Measurements from ENCODE around the gene TMC1.
"Not testable (repeated sequence)": the region's sequence is repeated elsewhere in the genome, so short reads cannot be mapped to it uniquely, and the experiment has no call there.

Gene TMC1

DNA sequence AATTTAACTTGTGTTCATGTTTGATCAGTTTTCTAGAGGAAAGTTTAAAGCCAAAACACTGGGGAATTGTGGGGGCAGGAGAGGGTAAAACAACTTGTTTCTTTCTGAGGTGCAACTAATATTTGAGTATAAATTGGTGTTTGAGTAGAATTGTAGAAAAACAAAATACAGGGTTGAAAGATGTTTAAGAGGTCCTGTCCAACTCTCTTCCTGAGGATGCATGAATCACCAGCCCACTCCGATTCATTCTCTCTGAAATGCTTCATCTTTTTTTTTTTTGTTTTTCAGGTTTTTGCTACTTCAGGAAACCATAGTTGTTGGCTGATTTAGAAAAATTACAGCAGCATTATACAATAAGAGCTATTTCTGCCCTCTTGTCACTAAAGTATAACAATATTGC lies 42.4 kb upstream of the TMC1 start:
- no peak for ATAC-seq
- TF ChIP-seq, protein P1, sequence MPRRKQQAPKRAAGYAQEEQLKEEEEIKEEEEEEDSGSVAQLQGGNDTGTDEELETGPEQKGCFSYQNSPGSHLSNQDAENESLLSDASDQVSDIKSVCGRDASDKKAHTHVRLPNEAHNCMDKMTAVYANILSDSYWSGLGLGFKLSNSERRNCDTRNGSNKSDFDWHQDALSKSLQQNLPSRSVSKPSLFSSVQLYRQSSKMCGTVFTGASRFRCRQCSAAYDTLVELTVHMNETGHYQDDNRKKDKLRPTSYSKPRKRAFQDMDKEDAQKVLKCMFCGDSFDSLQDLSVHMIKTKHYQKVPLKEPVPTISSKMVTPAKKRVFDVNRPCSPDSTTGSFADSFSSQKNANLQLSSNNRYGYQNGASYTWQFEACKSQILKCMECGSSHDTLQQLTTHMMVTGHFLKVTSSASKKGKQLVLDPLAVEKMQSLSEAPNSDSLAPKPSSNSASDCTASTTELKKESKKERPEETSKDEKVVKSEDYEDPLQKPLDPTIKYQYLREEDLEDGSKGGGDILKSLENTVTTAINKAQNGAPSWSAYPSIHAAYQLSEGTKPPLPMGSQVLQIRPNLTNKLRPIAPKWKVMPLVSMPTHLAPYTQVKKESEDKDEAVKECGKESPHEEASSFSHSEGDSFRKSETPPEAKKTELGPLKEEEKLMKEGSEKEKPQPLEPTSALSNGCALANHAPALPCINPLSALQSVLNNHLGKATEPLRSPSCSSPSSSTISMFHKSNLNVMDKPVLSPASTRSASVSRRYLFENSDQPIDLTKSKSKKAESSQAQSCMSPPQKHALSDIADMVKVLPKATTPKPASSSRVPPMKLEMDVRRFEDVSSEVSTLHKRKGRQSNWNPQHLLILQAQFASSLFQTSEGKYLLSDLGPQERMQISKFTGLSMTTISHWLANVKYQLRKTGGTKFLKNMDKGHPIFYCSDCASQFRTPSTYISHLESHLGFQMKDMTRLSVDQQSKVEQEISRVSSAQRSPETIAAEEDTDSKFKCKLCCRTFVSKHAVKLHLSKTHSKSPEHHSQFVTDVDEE (CRISPR knock-in tag; IDR thresholded peaks at IDR 0.05), result no peak
- TF ChIP-seq ARNTL (CRISPR knock-in tag; IDR thresholded peaks at IDR 0.05; ENCODE audit: borderline replicate concordance, low read depth) (no peak), ZNF565 (CRISPR knock-in tag; conservative IDR thresholded peaks at IDR 0.05; ENCODE audit: low read depth) (no peak)

DNA sequence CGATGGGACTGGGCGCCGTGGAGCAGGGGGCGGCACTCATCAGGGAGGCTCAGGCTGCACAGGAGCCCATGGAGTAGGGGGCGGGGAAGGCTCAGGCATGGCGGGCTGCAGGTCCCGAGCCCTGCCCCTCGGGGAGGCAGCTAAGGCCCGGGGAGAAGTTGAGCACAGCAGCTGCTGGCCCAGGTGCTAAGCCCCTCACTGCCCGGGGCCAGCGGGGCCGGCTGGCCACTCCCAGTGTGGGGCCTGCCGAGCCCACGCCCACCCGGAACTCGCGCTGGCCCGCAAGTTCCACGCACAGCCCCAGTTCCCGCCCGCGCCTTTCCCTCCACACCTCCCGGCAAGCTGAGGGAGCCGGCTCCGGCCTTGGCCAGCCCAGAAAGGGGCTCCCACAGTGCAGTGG lies 41.1 kb upstream of the TMC1 start:
- not testable (repeated sequence) for ATAC-seq

DNA sequence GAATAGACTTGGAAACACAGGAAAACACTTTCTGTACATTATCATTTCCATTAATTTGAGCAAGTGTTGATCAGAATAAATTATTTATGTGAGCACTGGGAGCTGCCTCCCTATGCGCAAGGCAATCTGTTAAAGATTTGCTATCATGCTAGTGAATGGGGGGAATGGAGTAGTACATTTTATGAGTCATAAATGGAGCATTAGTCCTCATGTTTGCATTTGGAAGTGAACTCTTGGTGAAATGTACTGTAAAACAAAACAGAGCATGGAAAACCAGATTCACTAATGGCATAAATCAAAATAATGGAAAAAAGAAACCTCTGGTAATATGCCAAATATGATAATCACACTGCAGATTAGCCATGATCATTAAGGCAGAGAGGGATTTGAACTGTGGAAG lies 40.5 kb upstream of the TMC1 start:
- TF ChIP-seq, protein P2, sequence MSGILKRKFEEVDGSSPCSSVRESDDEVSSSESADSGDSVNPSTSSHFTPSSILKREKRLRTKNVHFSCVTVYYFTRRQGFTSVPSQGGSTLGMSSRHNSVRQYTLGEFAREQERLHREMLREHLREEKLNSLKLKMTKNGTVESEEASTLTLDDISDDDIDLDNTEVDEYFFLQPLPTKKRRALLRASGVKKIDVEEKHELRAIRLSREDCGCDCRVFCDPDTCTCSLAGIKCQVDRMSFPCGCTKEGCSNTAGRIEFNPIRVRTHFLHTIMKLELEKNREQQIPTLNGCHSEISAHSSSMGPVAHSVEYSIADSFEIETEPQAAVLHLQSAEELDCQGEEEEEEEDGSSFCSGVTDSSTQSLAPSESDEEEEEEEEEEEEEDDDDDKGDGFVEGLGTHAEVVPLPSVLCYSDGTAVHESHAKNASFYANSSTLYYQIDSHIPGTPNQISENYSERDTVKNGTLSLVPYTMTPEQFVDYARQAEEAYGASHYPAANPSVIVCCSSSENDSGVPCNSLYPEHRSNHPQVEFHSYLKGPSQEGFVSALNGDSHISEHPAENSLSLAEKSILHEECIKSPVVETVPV (CRISPR knock-in tag; IDR thresholded peaks at IDR 0.05), result no peak
- TF ChIP-seq ZNF70 (CRISPR knock-in tag; IDR thresholded peaks at IDR 0.05), result no peak
- TF ChIP-seq BACH2 (CRISPR knock-in tag; IDR thresholded peaks at IDR 0.05; ENCODE audit: borderline replicate concordance), result no peak
- no peak for TF ChIP-seq ZNF8 (CRISPR knock-in tag; IDR thresholded peaks at IDR 0.05)
- TF ChIP-seq ARNTL (CRISPR knock-in tag; IDR thresholded peaks at IDR 0.05; ENCODE audit: borderline replicate concordance, low read depth), result no peak
- TF ChIP-seq, protein P1 (CRISPR knock-in tag; IDR thresholded peaks at IDR 0.05), result no peak
- no peak for TF ChIP-seq ZFP3 (CRISPR knock-in tag; IDR thresholded peaks at IDR 0.05)
- TF ChIP-seq ZNF565 (CRISPR knock-in tag; conservative IDR thresholded peaks at IDR 0.05; ENCODE audit: low read depth), result no peak
- no peak for TF ChIP-seq CSDC2 (CRISPR knock-in tag; IDR thresholded peaks at IDR 0.05)
- TF ChIP-seq, protein P3, sequence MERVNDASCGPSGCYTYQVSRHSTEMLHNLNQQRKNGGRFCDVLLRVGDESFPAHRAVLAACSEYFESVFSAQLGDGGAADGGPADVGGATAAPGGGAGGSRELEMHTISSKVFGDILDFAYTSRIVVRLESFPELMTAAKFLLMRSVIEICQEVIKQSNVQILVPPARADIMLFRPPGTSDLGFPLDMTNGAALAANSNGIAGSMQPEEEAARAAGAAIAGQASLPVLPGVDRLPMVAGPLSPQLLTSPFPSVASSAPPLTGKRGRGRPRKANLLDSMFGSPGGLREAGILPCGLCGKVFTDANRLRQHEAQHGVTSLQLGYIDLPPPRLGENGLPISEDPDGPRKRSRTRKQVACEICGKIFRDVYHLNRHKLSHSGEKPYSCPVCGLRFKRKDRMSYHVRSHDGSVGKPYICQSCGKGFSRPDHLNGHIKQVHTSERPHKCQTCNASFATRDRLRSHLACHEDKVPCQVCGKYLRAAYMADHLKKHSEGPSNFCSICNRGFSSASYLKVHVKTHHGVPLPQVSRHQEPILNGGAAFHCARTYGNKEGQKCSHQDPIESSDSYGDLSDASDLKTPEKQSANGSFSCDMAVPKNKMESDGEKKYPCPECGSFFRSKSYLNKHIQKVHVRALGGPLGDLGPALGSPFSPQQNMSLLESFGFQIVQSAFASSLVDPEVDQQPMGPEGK (CRISPR knock-in tag; IDR thresholded peaks at IDR 0.05; ENCODE audit: borderline replicate concordance), result no peak
- no peak for TF ChIP-seq PPARA (CRISPR knock-in tag; IDR thresholded peaks at IDR 0.05; ENCODE audit: borderline replicate concordance)
- TF ChIP-seq SNAI2 (CRISPR knock-in tag; IDR thresholded peaks at IDR 0.05), result no peak
- no peak for TF ChIP-seq GLIS3 (CRISPR knock-in tag; IDR thresholded peaks at IDR 0.05)
- TF ChIP-seq ZC3H10 (CRISPR knock-in tag; IDR thresholded peaks at IDR 0.05), result no peak
- TF ChIP-seq, protein P4, sequence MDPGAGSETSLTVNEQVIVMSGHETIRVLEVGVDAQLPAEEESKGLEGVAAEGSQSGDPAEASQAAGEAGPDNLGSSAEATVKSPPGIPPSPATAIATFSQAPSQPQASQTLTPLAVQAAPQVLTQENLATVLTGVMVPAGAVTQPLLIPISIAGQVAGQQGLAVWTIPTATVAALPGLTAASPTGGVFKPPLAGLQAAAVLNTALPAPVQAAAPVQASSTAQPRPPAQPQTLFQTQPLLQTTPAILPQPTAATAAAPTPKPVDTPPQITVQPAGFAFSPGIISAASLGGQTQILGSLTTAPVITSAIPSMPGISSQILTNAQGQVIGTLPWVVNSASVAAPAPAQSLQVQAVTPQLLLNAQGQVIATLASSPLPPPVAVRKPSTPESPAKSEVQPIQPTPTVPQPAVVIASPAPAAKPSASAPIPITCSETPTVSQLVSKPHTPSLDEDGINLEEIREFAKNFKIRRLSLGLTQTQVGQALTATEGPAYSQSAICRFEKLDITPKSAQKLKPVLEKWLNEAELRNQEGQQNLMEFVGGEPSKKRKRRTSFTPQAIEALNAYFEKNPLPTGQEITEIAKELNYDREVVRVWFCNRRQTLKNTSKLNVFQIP (CRISPR knock-in tag; IDR thresholded peaks at IDR 0.05; ENCODE audit: borderline replicate concordance, low read depth), result no peak
- no peak for TF ChIP-seq TOX (CRISPR knock-in tag; IDR thresholded peaks at IDR 0.05; ENCODE audit: borderline replicate concordance)
- TF ChIP-seq, protein P5, sequence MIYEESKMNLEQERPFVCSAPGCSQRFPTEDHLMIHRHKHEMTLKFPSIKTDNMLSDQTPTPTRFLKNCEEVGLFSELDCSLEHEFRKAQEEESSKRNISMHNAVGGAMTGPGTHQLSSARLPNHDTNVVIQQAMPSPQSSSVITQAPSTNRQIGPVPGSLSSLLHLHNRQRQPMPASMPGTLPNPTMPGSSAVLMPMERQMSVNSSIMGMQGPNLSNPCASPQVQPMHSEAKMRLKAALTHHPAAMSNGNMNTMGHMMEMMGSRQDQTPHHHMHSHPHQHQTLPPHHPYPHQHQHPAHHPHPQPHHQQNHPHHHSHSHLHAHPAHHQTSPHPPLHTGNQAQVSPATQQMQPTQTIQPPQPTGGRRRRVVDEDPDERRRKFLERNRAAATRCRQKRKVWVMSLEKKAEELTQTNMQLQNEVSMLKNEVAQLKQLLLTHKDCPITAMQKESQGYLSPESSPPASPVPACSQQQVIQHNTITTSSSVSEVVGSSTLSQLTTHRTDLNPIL (CRISPR knock-in tag; IDR thresholded peaks at IDR 0.05; ENCODE audit: low read depth), result no peak
- TF ChIP-seq ISL1 (CRISPR knock-in tag; IDR thresholded peaks at IDR 0.05), result no peak
- TF ChIP-seq ZFP30 (CRISPR knock-in tag; IDR thresholded peaks at IDR 0.05), result no peak
- TF ChIP-seq ESRRG (CRISPR knock-in tag; IDR thresholded peaks at IDR 0.05), result no peak
- peak; percentile 66 for ATAC-seq

Data from SK-N-SH treated with all-trans-retinoic acid at 6 μM for 48 hours (cell line).